Stimulated activated naive CD8-positive, alpha-beta T cell treated with anti-CD3 and anti-CD28 coated beads, Interleukin-15, Interleukin-2, amounts not matched to agents 100 ng/mL and 50 ng/mL, for 24 hours (primary cell): Measurements from ENCODE around the gene NUP107.
"Not testable (repeated sequence)": the region's sequence is repeated elsewhere in the genome, so short reads cannot be mapped to it uniquely, and the experiment has no call there.

Experiments
- H3K27ac Mint-ChIP-seq: one replicate; pipeline ENCODE4 v1.8.0; 2021; ENCODE audit warnings: mild to moderate bottlenecking, mixed read lengths
- H3K27me3 Mint-ChIP-seq: one replicate; pipeline ENCODE4 v1.8.0; 2021; ENCODE audit warnings: mixed read lengths
- H3K36me3 Mint-ChIP-seq: one replicate; pipeline ENCODE4 v1.8.0; 2021; ENCODE audit warnings: low read depth, mixed read lengths
- H3K4me1 Mint-ChIP-seq: one replicate; pipeline ENCODE4 v1.8.0; 2021; ENCODE audit warnings: low read depth, mixed read lengths
- H3K4me3 Mint-ChIP-seq: one replicate; pipeline ENCODE4 v1.8.0; 2021; ENCODE audit warnings: mild to moderate bottlenecking, mixed read lengths
- H3K9me3 Mint-ChIP-seq: one replicate; pipeline ENCODE4 v1.8.0; 2021; ENCODE audit warnings: mixed read lengths

Gene NUP107

GRCh38 chr12:68686595-68687521 lies at the start of gene NUP107:
Gene NUP107, plus strand, starts transcription at chr12:68686978. Its CDS starts 88 bp downstream, at chr12:68687066.
- peaks cover 47% of the 10 kb centered on the region for H3K4me1 Mint-ChIP-seq
- H3K27me3 Mint-ChIP-seq: no peaks in the 10 kb centered on the region
- no peaks in the 10 kb centered on the region for H3K9me3 Mint-ChIP-seq
- peaks cover 26% of the 10 kb centered on the region for H3K36me3 Mint-ChIP-seq
- H3K4me3 Mint-ChIP-seq: peak within 1 kb of the TSS; percentile 95
- H3K27ac Mint-ChIP-seq: peak within 1 kb of the TSS; percentile 95

GRCh38 chr12:68637439-68637838 lies 49.3 kb upstream of the NUP107 start:
- H3K9me3 Mint-ChIP-seq, H3K27ac Mint-ChIP-seq: not testable (repeated sequence)

GRCh38 chr12:68638171-68638570 lies 48.6 kb upstream of the NUP107 start:
- Mint-ChIP-seq H3K9me3 (no peaks in the 10 kb centered on the region), H3K4me1 (peaks cover 98% of the 10 kb centered on the region), H3K36me3 (peaks cover 28% of the 10 kb centered on the region), H3K27me3 (no peaks in the 10 kb centered on the region), H3K27ac (peak overlapping the region; percentile 36), H3K4me3 (no peak overlapping the region)

More at GRCh38 chr12:68637439-68637838, 49.3 kb upstream of the NUP107 start:
- H3K4me1 Mint-ChIP-seq: peaks cover 98% of the 10 kb centered on the region
- not testable (repeated sequence) for H3K4me3 Mint-ChIP-seq, H3K27me3 Mint-ChIP-seq
- H3K36me3 Mint-ChIP-seq: peaks cover 28% of the 10 kb centered on the region

GRCh38 chr12:68638721-68639395 lies 47.9 kb upstream of the NUP107 start:
- Mint-ChIP-seq H3K27ac (peak overlapping the region; percentile 45), H3K4me1 (peaks cover 96% of the 10 kb centered on the region), H3K9me3 (no peaks in the 10 kb centered on the region), H3K36me3 (peaks cover 24% of the 10 kb centered on the region), H3K4me3 (no peak overlapping the region), H3K27me3 (no peaks in the 10 kb centered on the region)

- Mint-ChIP-seq H3K36me3 (peaks cover 22% of the 10 kb centered on the region), H3K9me3 (no peaks in the 10 kb centered on the region), H3K4me1 (peaks cover 96% of the 10 kb centered on the region), H3K27ac (peak overlapping the region; percentile 70), H3K4me3 (peak overlapping the region; percentile 30), H3K27me3 (no peaks in the 10 kb centered on the region)
Measured at GRCh38 chr12:68639396-68639767, 47.4 kb upstream of the NUP107 start.

GRCh38 chr12:68641138-68641537 lies 45.6 kb upstream of the NUP107 start:
- peaks cover 91% of the 10 kb centered on the region for H3K4me1 Mint-ChIP-seq
- H3K36me3 Mint-ChIP-seq: peaks cover 32% of the 10 kb centered on the region
- peak overlapping the region; percentile 68 for H3K27ac Mint-ChIP-seq
- H3K4me3 Mint-ChIP-seq: peak overlapping the region; percentile 64
- H3K27me3 Mint-ChIP-seq: no peaks in the 10 kb centered on the region
- H3K9me3 Mint-ChIP-seq: no peaks in the 10 kb centered on the region

GRCh38 chr12:68646484-68646883 lies 40.3 kb upstream of the NUP107 start:
- no peaks in the 10 kb centered on the region for H3K9me3 Mint-ChIP-seq
- H3K27ac Mint-ChIP-seq: no peak overlapping the region
- H3K4me3 Mint-ChIP-seq: no peak overlapping the region
- peaks cover 69% of the 10 kb centered on the region for H3K4me1 Mint-ChIP-seq
- no peaks in the 10 kb centered on the region for H3K27me3 Mint-ChIP-seq
- H3K36me3 Mint-ChIP-seq: peaks cover 59% of the 10 kb centered on the region

GRCh38 chr12:68647507-68647906 lies 39.3 kb upstream of the NUP107 start:
- Mint-ChIP-seq H3K36me3 (peaks cover 56% of the 10 kb centered on the region), H3K9me3 (no peaks in the 10 kb centered on the region), H3K27me3 (no peaks in the 10 kb centered on the region), H3K27ac (no peak overlapping the region), H3K4me3 (no peak overlapping the region), H3K4me1 (peaks cover 59% of the 10 kb centered on the region)

GRCh38 chr12:68648179-68648578 lies 38.6 kb upstream of the NUP107 start:
- Mint-ChIP-seq H3K27me3 (no peaks in the 10 kb centered on the region), H3K4me3 (no peak overlapping the region), H3K27ac (peak overlapping the region; percentile 73), H3K9me3 (no peaks in the 10 kb centered on the region), H3K4me1 (peaks cover 52% of the 10 kb centered on the region), H3K36me3 (peaks cover 52% of the 10 kb centered on the region)

- Mint-ChIP-seq H3K4me3 (no peak overlapping the region), H3K4me1 (peaks cover 33% of the 10 kb centered on the region), H3K27ac (peak overlapping the region; percentile 56), H3K9me3 (no peaks in the 10 kb centered on the region), H3K27me3 (no peaks in the 10 kb centered on the region), H3K36me3 (peaks cover 38% of the 10 kb centered on the region)
Measured at GRCh38 chr12:68665016-68665569, 21.7 kb upstream of the NUP107 start.

- Mint-ChIP-seq H3K36me3 (peaks cover 29% of the 10 kb centered on the region), H3K4me1 (peaks cover 42% of the 10 kb centered on the region), H3K27ac (peak overlapping the region; percentile 36), H3K27me3 (no peaks in the 10 kb centered on the region), H3K4me3 (no peak overlapping the region), H3K9me3 (no peaks in the 10 kb centered on the region)
Measured at GRCh38 chr12:68667291-68667690, 19.5 kb upstream of the NUP107 start.

GRCh38 chr12:68667896-68668295 lies 18.9 kb upstream of the NUP107 start:
- Mint-ChIP-seq H3K27ac (peak overlapping the region; percentile 64), H3K36me3 (peaks cover 25% of the 10 kb centered on the region), H3K4me1 (peaks cover 42% of the 10 kb centered on the region), H3K9me3 (no peaks in the 10 kb centered on the region), H3K27me3 (no peaks in the 10 kb centered on the region), H3K4me3 (no peak overlapping the region)

GRCh38 chr12:68671179-68671578 lies 15.6 kb upstream of the NUP107 start:
- H3K36me3 Mint-ChIP-seq: peaks cover 5% of the 10 kb centered on the region
- no peaks in the 10 kb centered on the region for H3K9me3 Mint-ChIP-seq
- peak overlapping the region; percentile 32 for H3K27ac Mint-ChIP-seq
- H3K27me3 Mint-ChIP-seq: no peaks in the 10 kb centered on the region
- H3K4me3 Mint-ChIP-seq: no peak overlapping the region
- peaks cover 61% of the 10 kb centered on the region for H3K4me1 Mint-ChIP-seq

GRCh38 chr12:68673788-68674187 lies 13.0 kb upstream of the NUP107 start:
- H3K36me3 Mint-ChIP-seq: no peaks in the 10 kb centered on the region

GRCh38 chr12:68674376-68674775 lies 12.4 kb upstream of the NUP107 start:
- Mint-ChIP-seq H3K9me3 (no peaks in the 10 kb centered on the region), H3K36me3 (no peaks in the 10 kb centered on the region), H3K4me1 (peaks cover 41% of the 10 kb centered on the region), H3K27ac (peak overlapping the region; percentile 89), H3K27me3 (no peaks in the 10 kb centered on the region), H3K4me3 (no peak overlapping the region)

More at GRCh38 chr12:68673788-68674187, 13.0 kb upstream of the NUP107 start:
- H3K4me1 Mint-ChIP-seq: peaks cover 41% of the 10 kb centered on the region
- H3K9me3 Mint-ChIP-seq: no peaks in the 10 kb centered on the region
- peak overlapping the region; percentile 89 for H3K27ac Mint-ChIP-seq
- H3K27me3 Mint-ChIP-seq: no peaks in the 10 kb centered on the region
- H3K4me3 Mint-ChIP-seq: peak overlapping the region; percentile 61
